Measurements from ENCODE around the gene CFHR4.
"Not testable (repeated sequence)": the region's sequence is repeated elsewhere in the genome, so short reads cannot be mapped to it uniquely, and the experiment has no call there.

The CFHR4 gene

DNA sequence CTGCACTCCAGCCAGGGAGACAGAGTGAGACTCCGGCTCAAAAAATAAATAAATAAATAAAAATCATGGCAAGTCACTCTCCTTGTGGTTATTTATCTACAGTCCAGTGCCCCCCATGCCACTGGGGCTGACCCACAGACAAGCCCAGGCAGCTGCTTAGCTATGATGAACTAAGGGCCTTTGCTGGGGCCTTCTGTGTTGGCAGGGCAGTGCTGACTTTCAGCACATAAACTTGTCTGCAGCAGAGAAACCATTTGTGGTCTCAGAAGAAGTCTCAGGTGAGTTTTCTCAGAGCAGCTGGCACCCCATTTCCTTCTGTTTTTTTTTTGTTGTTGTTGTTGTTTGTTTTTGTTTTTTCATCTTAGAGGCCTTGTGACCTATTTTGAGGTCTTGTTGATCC, 20.9 kb upstream of the CFHR4 start:
- TF ChIP-seq, protein P1, sequence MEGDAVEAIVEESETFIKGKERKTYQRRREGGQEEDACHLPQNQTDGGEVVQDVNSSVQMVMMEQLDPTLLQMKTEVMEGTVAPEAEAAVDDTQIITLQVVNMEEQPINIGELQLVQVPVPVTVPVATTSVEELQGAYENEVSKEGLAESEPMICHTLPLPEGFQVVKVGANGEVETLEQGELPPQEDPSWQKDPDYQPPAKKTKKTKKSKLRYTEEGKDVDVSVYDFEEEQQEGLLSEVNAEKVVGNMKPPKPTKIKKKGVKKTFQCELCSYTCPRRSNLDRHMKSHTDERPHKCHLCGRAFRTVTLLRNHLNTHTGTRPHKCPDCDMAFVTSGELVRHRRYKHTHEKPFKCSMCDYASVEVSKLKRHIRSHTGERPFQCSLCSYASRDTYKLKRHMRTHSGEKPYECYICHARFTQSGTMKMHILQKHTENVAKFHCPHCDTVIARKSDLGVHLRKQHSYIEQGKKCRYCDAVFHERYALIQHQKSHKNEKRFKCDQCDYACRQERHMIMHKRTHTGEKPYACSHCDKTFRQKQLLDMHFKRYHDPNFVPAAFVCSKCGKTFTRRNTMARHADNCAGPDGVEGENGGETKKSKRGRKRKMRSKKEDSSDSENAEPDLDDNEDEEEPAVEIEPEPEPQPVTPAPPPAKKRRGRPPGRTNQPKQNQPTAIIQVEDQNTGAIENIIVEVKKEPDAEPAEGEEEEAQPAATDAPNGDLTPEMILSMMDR (IDR thresholded peaks at IDR 0.05): no peak
- no peak for TF ChIP-seq ZFX (IDR thresholded peaks at IDR 0.05; ENCODE audit: borderline replicate concordance)

GRCh38 chr1:196873385-196873784, 14.5 kb upstream of the CFHR4 start:
- TF ChIP-seq, protein P1 (IDR thresholded peaks at IDR 0.05): no peak
- TF ChIP-seq ZFX (IDR thresholded peaks at IDR 0.05; ENCODE audit: borderline replicate concordance): no peak
- H3K27ac ChIP-seq: no peak overlapping the region

More for the DNA sequence above, 20.9 kb upstream of the CFHR4 start:
- H3K27ac ChIP-seq: no peak overlapping the region

DNA sequence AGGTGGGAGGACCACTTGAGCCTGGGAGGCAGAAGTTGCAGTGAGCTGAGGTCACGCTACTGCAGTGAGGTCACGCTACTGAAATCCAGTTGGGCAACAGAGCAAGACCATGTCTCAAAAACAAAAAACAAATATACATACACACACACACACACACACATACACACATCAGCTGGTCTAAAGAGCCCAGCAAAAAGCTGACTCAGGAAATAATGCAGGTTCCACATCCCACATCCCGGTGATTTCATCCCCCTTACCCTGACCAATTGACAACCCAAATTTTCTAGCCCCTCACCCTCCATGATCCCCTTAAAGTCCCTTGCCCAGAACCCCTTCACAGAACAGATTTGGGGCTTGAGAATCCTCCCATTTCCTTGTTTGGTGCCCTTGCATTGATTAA, 11.9 kb upstream of the CFHR4 start:
- H3K27ac ChIP-seq: no peak overlapping the region
- TF ChIP-seq ZFX (IDR thresholded peaks at IDR 0.05; ENCODE audit: borderline replicate concordance): no peak
- TF ChIP-seq, protein P1 (IDR thresholded peaks at IDR 0.05): no peak

- no peak overlapping the region for H3K27ac ChIP-seq
- TF ChIP-seq, protein P1 (IDR thresholded peaks at IDR 0.05): peak; percentile 28
- no peak for TF ChIP-seq ZFX (IDR thresholded peaks at IDR 0.05; ENCODE audit: borderline replicate concordance)
Observed at GRCh38 chr1:196877964-196878363, 9.9 kb upstream of the CFHR4 start.

DNA sequence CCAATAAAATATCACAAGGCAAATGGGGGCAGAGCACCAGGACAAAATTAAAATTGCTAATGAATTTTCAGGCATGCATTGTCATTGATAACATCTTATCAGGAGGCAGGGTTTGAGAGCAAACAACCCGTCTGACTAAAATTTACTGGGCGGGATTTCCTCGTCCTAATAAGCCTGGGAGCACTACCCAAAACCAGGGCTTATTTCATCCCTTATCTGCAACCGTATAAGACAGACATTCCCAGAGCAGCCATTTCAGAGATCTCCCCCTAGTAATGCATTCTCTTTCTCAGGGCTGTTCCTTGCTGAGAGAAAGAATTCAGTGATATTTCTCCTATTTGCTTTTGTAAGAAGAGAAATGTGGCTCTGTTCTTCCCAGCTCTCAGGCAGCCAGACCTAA, 1.3 kb upstream of the CFHR4 start:
- H3K27ac ChIP-seq: not testable (repeated sequence)

DNA sequence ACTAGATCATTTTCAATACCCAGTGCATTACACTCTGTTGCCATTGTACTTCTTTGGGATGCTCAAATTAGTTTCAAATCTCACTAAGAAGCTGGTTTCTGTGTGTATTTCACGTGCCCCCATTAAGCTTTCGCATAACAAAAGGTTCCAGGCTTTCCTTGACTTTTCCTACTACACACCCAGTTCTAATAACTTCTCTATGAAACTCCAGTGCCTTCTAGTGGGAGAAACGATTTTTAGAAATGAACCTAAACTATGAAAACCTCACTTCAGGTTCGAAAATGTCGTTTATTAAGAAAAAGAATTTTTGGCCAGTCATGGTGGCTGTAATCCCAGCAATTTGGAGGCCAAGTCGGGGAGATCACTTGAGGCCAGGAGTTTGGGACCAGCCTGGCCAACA, 2.8 kb downstream of the CFHR4 start:
- TF ChIP-seq, protein P1 (IDR thresholded peaks at IDR 0.05): peak; percentile 28; the same call in 1 of the 2 replicates
- TF ChIP-seq ZFX (IDR thresholded peaks at IDR 0.05; ENCODE audit: borderline replicate concordance): no peak
- no peak overlapping the region for H3K27ac ChIP-seq

DNA sequence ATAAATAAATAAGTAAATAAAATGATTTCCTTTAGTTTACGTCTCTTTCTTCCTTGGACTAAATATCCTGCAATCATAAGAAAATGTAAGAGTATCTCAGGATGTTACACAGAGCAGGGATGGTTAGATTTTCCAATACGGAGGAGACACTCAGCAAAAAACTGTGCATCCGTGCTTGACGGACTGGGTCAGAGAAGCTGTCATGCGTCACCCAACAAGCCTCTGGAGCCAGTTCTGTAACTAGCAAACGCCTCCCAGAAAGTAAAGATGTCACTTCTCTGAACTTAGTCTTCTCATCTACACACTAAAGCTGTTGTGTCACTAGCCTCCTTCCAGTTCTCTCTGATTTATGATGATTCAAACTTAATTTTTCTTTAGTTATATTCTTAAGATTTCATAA, 3.4 kb downstream of the CFHR4 start:
- H3K27ac ChIP-seq: no peak overlapping the region
- no peak for TF ChIP-seq ZFX (IDR thresholded peaks at IDR 0.05; ENCODE audit: borderline replicate concordance)
- TF ChIP-seq, protein P1 (IDR thresholded peaks at IDR 0.05): no peak

- TF ChIP-seq ZFX (IDR thresholded peaks at IDR 0.05; ENCODE audit: borderline replicate concordance): no peak
- TF ChIP-seq, protein P1 (IDR thresholded peaks at IDR 0.05): no peak
- no peak overlapping the region for H3K27ac ChIP-seq
Observed at GRCh38 chr1:196896355-196896754, 8.5 kb downstream of the CFHR4 start.
